ENCODE data around the gene DLGAP1. TPM values are rescaled to one million over a fixed set of nuclear protein-coding genes. Genes with fewer than 3 reads are reported as not detected.

Gene DLGAP1
- total RNA-seq, 1 donor from 2014 or later = 0.05 TPM

GRCh38 chr18:3900327-3900726, 554.8 kb downstream of the DLGAP1 start:
- Histone ChIP-seq H3K27ac (replicated peaks) (no peak overlapping the region), H3K9me3 (replicated peaks) (no peaks in the 10 kb centered on the region), H3K27me3 (ENCODE audit: low read depth) (no peaks in the 10 kb centered on the region), H3K4me1 (no peaks in the 10 kb centered on the region), H3K4me3 (no peak overlapping the region), H3K36me3 (no peaks in the 10 kb centered on the region)
- TF ChIP-seq CTCF (IDR thresholded peaks at IDR 0.05; ENCODE audit: borderline replicate concordance) = no peak
- intact Hi-C loops (cut with micrococcal nuclease) = no loop called here
- DNase-seq = no peak

- Histone ChIP-seq H3K4me3 (no peak overlapping the region), H3K36me3 (no peaks in the 10 kb centered on the region), H3K9me3 (replicated peaks) (no peaks in the 10 kb centered on the region), H3K4me1 (no peaks in the 10 kb centered on the region), H3K27ac (replicated peaks) (no peak overlapping the region), H3K27me3 (ENCODE audit: low read depth) (no peaks in the 10 kb centered on the region)
- intact Hi-C loops (cut with micrococcal nuclease) = no loop called here
- TF ChIP-seq CTCF (IDR thresholded peaks at IDR 0.05; ENCODE audit: borderline replicate concordance) = no peak
- DNase-seq = no peak
These were observed 556.1 kb downstream of the DLGAP1 start for GRCh38 chr18:3898861-3899613.

DNA sequence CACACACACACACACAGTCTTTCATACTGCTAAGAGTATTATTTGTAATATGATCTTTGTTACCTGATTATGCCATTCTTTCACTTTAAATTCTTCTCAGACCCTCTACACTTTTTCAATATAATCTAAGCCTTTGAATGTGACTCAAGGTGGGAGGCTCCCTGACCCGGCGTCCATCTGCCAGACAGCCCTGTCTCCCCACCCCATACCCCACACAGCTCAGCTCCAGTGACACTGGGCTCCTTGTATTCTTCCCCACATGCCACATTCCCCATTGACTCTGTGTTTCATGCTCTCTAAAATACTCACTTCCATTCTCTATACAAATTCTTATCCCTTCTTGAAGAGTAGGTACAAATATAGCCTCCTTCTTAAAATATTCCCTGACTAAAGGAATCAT, 563.0 kb downstream of the DLGAP1 start:
- Histone ChIP-seq H3K36me3 (no peaks in the 10 kb centered on the region), H3K4me1 (peaks cover 28% of the 10 kb centered on the region), H3K9me3 (replicated peaks) (no peaks in the 10 kb centered on the region), H3K27me3 (ENCODE audit: low read depth) (no peaks in the 10 kb centered on the region), H3K4me3 (no peak overlapping the region), H3K27ac (replicated peaks) (no peak overlapping the region)
- TF ChIP-seq CTCF (IDR thresholded peaks at IDR 0.05; ENCODE audit: borderline replicate concordance) = no peak
- intact Hi-C loops (cut with micrococcal nuclease) = no loop called here
- no peak for DNase-seq

- Histone ChIP-seq H3K36me3 (no peaks in the 10 kb centered on the region), H3K4me1 (peaks cover 37% of the 10 kb centered on the region), H3K27ac (replicated peaks) (no peak overlapping the region), H3K4me3 (no peak overlapping the region), H3K27me3 (ENCODE audit: low read depth) (no peaks in the 10 kb centered on the region), H3K9me3 (replicated peaks) (no peaks in the 10 kb centered on the region)
- intact Hi-C loops (cut with micrococcal nuclease) = no loop called here
- DNase-seq = no peak
- TF ChIP-seq CTCF (IDR thresholded peaks at IDR 0.05; ENCODE audit: borderline replicate concordance) = no peak
These were observed 563.9 kb downstream of the DLGAP1 start for GRCh38 chr18:3891245-3891644.

DNA sequence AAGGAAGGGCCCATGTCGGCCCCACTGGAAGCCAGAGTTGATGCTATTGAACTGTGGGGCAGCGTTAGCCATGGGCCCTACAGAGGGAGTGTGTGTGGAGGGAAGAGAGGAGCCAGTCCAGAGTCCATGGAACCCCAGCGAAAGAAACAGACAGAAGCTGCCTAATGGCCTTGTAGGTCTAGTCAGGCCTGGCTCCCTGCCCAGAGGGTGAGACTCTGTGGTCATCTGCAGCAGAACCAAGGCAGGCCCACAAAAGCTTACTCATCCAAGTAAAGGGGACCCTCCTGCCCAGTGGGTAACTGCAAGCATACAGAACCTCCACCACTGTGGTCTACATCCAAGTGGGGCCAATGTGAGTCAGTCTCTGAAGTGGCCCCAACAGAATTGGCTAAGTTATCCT, 565.3 kb downstream of the DLGAP1 start:
- H3K27me3 ChIP-seq (ENCODE audit: low read depth) = no peaks in the 10 kb centered on the region
- H3K4me1 ChIP-seq = peaks cover 45% of the 10 kb centered on the region
- no peaks in the 10 kb centered on the region for H3K36me3 ChIP-seq
- no peak overlapping the region for H3K27ac ChIP-seq (replicated peaks)
- intact Hi-C loops (cut with micrococcal nuclease) = no loop called here
- no peak for TF ChIP-seq CTCF (IDR thresholded peaks at IDR 0.05; ENCODE audit: borderline replicate concordance)
- DNase-seq = no peak
- H3K9me3 ChIP-seq (replicated peaks) = no peaks in the 10 kb centered on the region
- H3K4me3 ChIP-seq = no peak overlapping the region
